K562 (cell line): Measurements from ENCODE around the gene TOMM40L. TPM values are rescaled to one million over a fixed set of nuclear protein-coding genes. Genes with fewer than 3 reads are reported as not detected.
A peak's percentile ranks its signal among the peaks of the same experiment; 100 is the strongest.

Experiments
- ATAC-seq: fragments of 200-7000 bp; cut with Tn5 transposase; 3 replicates; pipeline ENCODE4 v1.9.1; 2020; ENCODE audit warnings: moderate library complexity
- BruUV-seq: library from RNA; stranded (reverse); fragments of 400-500 nt; replicated peaks from 2 replicates; lab custom pipeline; 2021; lab: Mats Ljungman, UMichigan
- CTCF ChIA-PET: fragments of 300-600 bp; formaldehyde crosslinking; extraction: SDS; loops from one replicate; lab custom pipeline; 2021; ENCODE audit warnings: low intra/inter-chr PET ratio; lab: Yijun Ruan, JAX
- POLR2A ChIA-PET: fragments of 300-600, 350-650 bp; sonication (Branson Sonifier 250); formaldehyde crosslinking; extraction: SDS; loops from one replicate; lab custom pipeline; 2021; ENCODE audit warnings: antibody characterized with exemption, inconsistent platforms; lab: Yijun Ruan, JAX
- DNase-seq, 4 experiments: peaks; one replicate each; pipeline versions ENCODE4 v3.0.0 to v3.0.0-alpha.2; 2011 to 2018; ENCODE audit warnings: low spot score in 3 of 4, mixed read lengths in 3 of 4; ENCODE audit errors: extremely low read depth in 1 of 4
- FAIRE-seq: peaks from 2 replicates; lab custom pipeline; 2011; peaks lifted over from hg19 to GRCh38; lab: Jason Lieb, UNC
- H2AFZ ChIP-seq: 2 replicates; pipeline ENCODE4 v1.6.0; 2011; ENCODE audit warnings: low read depth, low read length, control low read depth, inconsistent platforms
- H3K27ac ChIP-seq: fragments of 200-600 bp; 3 replicates; pipeline ENCODE4 v1.8.0; 2011; ENCODE audit warnings: low read depth, mild to moderate bottlenecking, control low read depth, inconsistent platforms, low read length, moderate library complexity, mixed read lengths; ENCODE audit errors: extremely low read depth
- H3K27me3 ChIP-seq, 2 experiments: fragments of 300-600 bp in 1 of 2; 2 replicates in 1 of 2; 3 replicates in 1 of 2; pipeline versions ENCODE4 v1.6.0 to v1.8.0; 2011; ENCODE audit warnings: inconsistent platforms in 2 of 2, low read length in 2 of 2, mild to moderate bottlenecking in 1 of 2, mixed read lengths in 1 of 2, moderate library complexity in 1 of 2; ENCODE audit not compliant: control insufficient read depth in 2 of 2, insufficient read depth in 2 of 2
- H3K36me3 ChIP-seq: fragments of 300-600 bp; 3 replicates; pipeline ENCODE4 v1.8.0; 2011; ENCODE audit warnings: mild to moderate bottlenecking, low read length, inconsistent platforms; ENCODE audit not compliant: control insufficient read depth, insufficient read depth
- H3K4me1 ChIP-seq, 2 experiments: fragments of 200-600 bp in 1 of 2; replicated peaks in 1 of 2; 2 replicates in 1 of 2; 3 replicates in 1 of 2; pipeline versions ENCODE4 v1.5.1 to v1.8.0; 2011; ENCODE audit warnings: inconsistent platforms in 2 of 2, low read length in 2 of 2, mild to moderate bottlenecking in 1 of 2, mixed read lengths in 1 of 2, moderate library complexity in 1 of 2; ENCODE audit not compliant: control insufficient read depth in 2 of 2, insufficient read depth in 2 of 2
- H3K4me2 ChIP-seq: 2 replicates; pipeline ENCODE4 v1.6.1; 2011; ENCODE audit warnings: low read length, control low read depth, inconsistent platforms, mixed read lengths; ENCODE audit not compliant: insufficient read depth
- H3K4me3 ChIP-seq: fragments of 200-600 bp; sonication (generic), shearing (Covaris generic); 2 replicates; pipeline ENCODE4 v1.5.1; 2016; ENCODE audit warnings: control low read depth, inconsistent platforms
- H3K79me2 ChIP-seq: fragments of 200-600 bp; 3 replicates; pipeline ENCODE4 v1.8.0; 2011; ENCODE audit warnings: low read length, inconsistent platforms; ENCODE audit not compliant: control insufficient read depth, insufficient read depth
- H3K9ac ChIP-seq, 2 experiments: 2 replicates each; pipeline versions ENCODE4 v1.6.0 to v1.6.1; 2011; ENCODE audit warnings: low read depth in 2 of 2, low read length in 2 of 2, control low read depth in 1 of 2, inconsistent platforms in 1 of 2, mild to moderate bottlenecking in 1 of 2, mixed read lengths in 1 of 2; ENCODE audit not compliant: insufficient read depth in 1 of 2
- H3K9me1 ChIP-seq: one replicate; pipeline ENCODE4 v1.6.0; 2011; ENCODE audit warnings: inconsistent platforms, mild to moderate bottlenecking, low read length, moderate library complexity; ENCODE audit not compliant: control insufficient read depth, insufficient read depth
- H3K9me3 ChIP-seq: replicated peaks from 2 replicates; pipeline ENCODE4 v1.5.1; 2011; ENCODE audit warnings: low read depth, low read length, inconsistent platforms; ENCODE audit not compliant: control insufficient read depth, insufficient read depth
- H4K20me1 ChIP-seq: replicated peaks from 2 replicates; pipeline ENCODE4 v1.6.1; 2011; ENCODE audit warnings: low read length, inconsistent platforms, mixed read lengths; ENCODE audit not compliant: control insufficient read depth, insufficient read depth
- CBFB ChIP-seq: sonication (generic); formaldehyde crosslinking; IDR thresholded peaks from 2 replicates; pipeline ENCODE4 v1.4.0; 2020; ENCODE audit warnings: mild to moderate bottlenecking, missing genetic modification reagents
- HSF4 ChIP-seq: fragments of 250-450 bp; sonication (Bioruptor Pico); IDR thresholded peaks from 2 replicates; pipeline ENCODE4 v2.1.2; 2022; ENCODE audit warnings: mild to moderate bottlenecking, moderate library complexity, borderline replicate concordance
- NUFIP1 ChIP-seq: fragments of 450-650 bp; IDR thresholded peaks from 2 replicates; pipeline ENCODE4 v1.6.1; 2018; ENCODE audit not compliant: partially characterized antibody
- PCBP2 ChIP-seq: fragments of 200-400 bp; formaldehyde crosslinking; IDR thresholded peaks from 2 replicates; pipeline ENCODE4 v1.6.1; 2018; ENCODE audit warnings: low read length, low read depth, mild to moderate bottlenecking, moderate library complexity; ENCODE audit not compliant: poor library complexity, severe bottlenecking
- PHTF2 ChIP-seq: fragments of 250-450 bp; sonication (Bioruptor Pico); IDR thresholded peaks from 2 replicates; pipeline ENCODE4 v1.5.0; 2021; ENCODE audit warnings: mild to moderate bottlenecking
- SIX5 ChIP-seq, 2 experiments: IDR thresholded peaks; 2 replicates each; pipeline ENCODE4 v1.6.1; 2011; ENCODE audit warnings: low read length in 2 of 2, borderline replicate concordance in 1 of 2, low read depth in 1 of 2, mild to moderate bottlenecking in 1 of 2, moderate library complexity in 1 of 2; ENCODE audit not compliant: insufficient read depth in 1 of 2
- SRSF9 ChIP-seq: fragments of 200-400 bp; formaldehyde crosslinking; IDR thresholded peaks from 2 replicates; pipeline ENCODE4 v1.6.1; 2017; ENCODE audit warnings: low read depth, low read length, borderline replicate concordance
- ZBTB26 ChIP-seq: fragments of 450-650 bp; formaldehyde crosslinking; IDR thresholded peaks from 2 replicates; pipeline ENCODE4 v1.4.0; 2022; ENCODE audit warnings: missing genetic modification characterization
- ZNF217 ChIP-seq: sonication (generic); formaldehyde crosslinking; IDR thresholded peaks from 2 replicates; pipeline ENCODE4 v1.8.0; 2022; ENCODE audit warnings: mild to moderate bottlenecking, missing genetic modification reagents
- ZNF780A ChIP-seq: fragments of 250-450 bp; sonication (Bioruptor Pico); IDR thresholded peaks from 2 replicates; pipeline ENCODE4 v1.5.0; 2021; ENCODE audit warnings: mild to moderate bottlenecking
- ZSCAN32 ChIP-seq: fragments of 450-650 bp; formaldehyde crosslinking; IDR thresholded peaks from 2 replicates; pipeline ENCODE4 v1.4.0; 2020; ENCODE audit warnings: mild to moderate bottlenecking, moderate library complexity
- WGBS: fragments of 100-300 bp; shearing (Covaris generic); methylation state at CpG from one replicate; pipeline ENCODE4 v1.1.6; 2016; ENCODE audit warnings: low coverage, mixed read lengths; ENCODE audit not compliant: insufficient coverage; ENCODE audit errors: missing lambda C conversion rate; 5-methylcytosine and 5-hydroxymethylcytosine counted together
- in situ Hi-C: fragments of 300-500 bp; cut with MboI; formaldehyde crosslinking; loops from 4 replicates; pipeline ENCODE4 v1.15.0; 2018; ENCODE audit warnings: inconsistent platforms, mixed read lengths
- intact Hi-C: fragments of 100-400 bp; cut with micrococcal nuclease; formaldehyde crosslinking; loops from 2 replicates; pipeline ENCODE4 v1.14.2; 2022
- polyA plus RNA-seq, 8 experiments: library from polyadenylated mRNA; depleted of rRNA in 4 of 8; stranded (reverse) in 5 of 8; unstranded in 3 of 8; fragments of >200 nt; fragmentation: Nextera tagmentation in 2 of 8; fragmentation: Illumina TruSeq in 1 of 8; extraction: Ambion mirVana in 2 of 8; extraction: Trizol in 1 of 8; gene quantifications; 2 replicates each; pipeline versions ENCODE4 v1.2.1 to v1.2.3, GENCODE V29; 2011 to 2014; ENCODE audit warnings: inconsistent platforms in 1 of 8, missing spikeins in 1 of 8
- total RNA-seq, 7 experiments: library from RNA; depleted of rRNA in 6 of 7; stranded (reverse); fragments of >200 nt in 6 of 7; fragmentation: Illumina TruSeq in 2 of 7; extraction: Trizol in 2 of 7; gene quantifications; 2 replicates each; pipeline versions ENCODE4 v1.2.1 to v1.2.3, GENCODE V29; 2011 to 2021; ENCODE audit warnings: low replicate concordance in 1 of 7
- TF ChIP-seq, protein P1 (sequence below): IDR thresholded peaks from 2 replicates; pipeline ENCODE4 v1.6.1; 2016; ENCODE audit warnings: missing genetic modification characterization, missing compliant biosample characterization
- TF ChIP-seq, protein P2 (sequence below): sonication (generic); formaldehyde crosslinking; IDR thresholded peaks from 2 replicates; pipeline ENCODE4 v1.8.1; 2023; ENCODE audit warnings: missing genetic modification reagents, mild to moderate bottlenecking, borderline replicate concordance

Gene TOMM40L
- total and polyA plus RNA-seq, 9 of the 15 experiments (the other 6 are each of a cell fraction or from before 2014, with no cell fraction given), result 9.6 to 33.6 (median 25.2) TPM

DNA sequence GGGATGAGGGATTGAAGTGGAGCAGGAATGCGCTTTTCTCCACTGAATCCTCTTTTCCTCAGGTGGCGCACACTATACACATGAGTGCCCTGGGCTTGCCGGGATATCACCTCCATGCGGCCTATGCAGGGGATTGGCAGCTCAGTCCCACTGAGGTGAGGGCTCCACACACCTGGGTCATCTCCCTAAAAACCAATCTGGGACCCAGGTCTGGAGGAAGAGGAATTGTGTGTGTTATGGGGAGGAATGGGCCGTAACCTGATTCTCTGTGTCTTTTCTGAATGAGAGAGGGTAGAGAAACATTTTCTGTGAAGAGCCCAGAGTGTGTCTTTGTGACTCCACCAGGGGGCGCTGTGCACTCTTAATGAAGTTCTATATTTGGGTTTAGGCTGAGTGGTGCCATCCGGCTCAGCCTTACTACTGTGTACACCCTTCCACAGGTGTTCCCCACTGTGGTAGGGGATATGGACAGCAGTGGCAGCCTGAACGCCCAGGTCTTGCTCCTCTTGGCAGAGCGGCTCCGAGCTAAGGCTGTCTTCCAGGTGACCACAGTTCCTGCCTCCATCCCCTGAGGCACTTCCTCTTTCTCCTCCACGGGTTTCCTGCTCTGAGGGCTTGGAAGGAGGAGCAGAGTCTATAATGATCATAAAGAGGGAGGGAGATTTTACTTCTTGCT, 1.5 kb downstream of the TOMM40L start:
- DNase-seq, result peak; percentile 68 to 90 (median 71)
- Histone ChIP-seq H3K36me3 (peaks cover 37% of the 10 kb centered on the region), H3K27ac (peak overlapping the region; percentile 79), H4K20me1 (no peaks in the 10 kb centered on the region), H2AFZ (peak overlapping the region; percentile 87), H3K27me3 (no peaks in the 10 kb centered on the region), H3K9me3 (no peaks in the 10 kb centered on the region), H3K9me1 (no peaks in the 10 kb centered on the region), H3K4me3 (peak overlapping the region; percentile 70), H3K4me2 (peak overlapping the region; percentile 97), H3K9ac (peak overlapping the region; percentile 76 to 93), H3K79me2 (peaks cover 19% of the 10 kb centered on the region), H3K4me1 (peaks cover 15 to 16% of the 10 kb centered on the region in 2 experiments; a peak in 3 of 5 replicates)
- 8% methylated on average over 11 of the region's 11 CpGs for WGBS
- peak; percentile 71 for ATAC-seq
- peak; percentile 95 for FAIRE-seq
- POLR2A ChIA-PET, result interaction anchor here (0.6 to 2.1 kb wide), 3 partner anchors 19 to 122 kb away, joined by 3 to 7 read pairs (median 3); partner anchors contain the start of gene SDHC
- CTCF ChIA-PET, result interaction anchor here (0.6 to 1.6 kb wide), 8 partner anchors 35 to 156 kb away, joined by 3 to 7 read pairs (median 4); partner anchors contain the start of gene CFAP126
- BruUV-seq, result no TSS peak
- in situ Hi-C loops, result loop anchor here (5.0 kb wide), 1 partner anchor 155 kb away; no protein-coding TSS in a partner anchor
- intact Hi-C loops, result loop anchor here (2.0 to 5.0 kb wide), 4 partner anchors 63 to 155 kb away; partner anchors contain the start of gene CFAP126
- TF ChIP-seq CBFB (CRISPR knock-in tag), result no peak
- TF ChIP-seq, protein P1, sequence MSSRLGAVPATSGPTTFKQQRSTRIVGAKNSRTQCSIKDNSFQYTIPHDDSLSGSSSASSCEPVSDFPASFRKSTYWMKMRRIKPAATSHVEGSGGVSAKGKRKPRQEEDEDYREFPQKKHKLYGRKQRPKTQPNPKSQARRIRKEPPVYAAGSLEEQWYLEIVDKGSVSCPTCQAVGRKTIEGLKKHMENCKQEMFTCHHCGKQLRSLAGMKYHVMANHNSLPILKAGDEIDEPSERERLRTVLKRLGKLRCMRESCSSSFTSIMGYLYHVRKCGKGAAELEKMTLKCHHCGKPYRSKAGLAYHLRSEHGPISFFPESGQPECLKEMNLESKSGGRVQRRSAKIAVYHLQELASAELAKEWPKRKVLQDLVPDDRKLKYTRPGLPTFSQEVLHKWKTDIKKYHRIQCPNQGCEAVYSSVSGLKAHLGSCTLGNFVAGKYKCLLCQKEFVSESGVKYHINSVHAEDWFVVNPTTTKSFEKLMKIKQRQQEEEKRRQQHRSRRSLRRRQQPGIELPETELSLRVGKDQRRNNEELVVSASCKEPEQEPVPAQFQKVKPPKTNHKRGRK (tag), result no peak
- no peak for TF ChIP-seq SRSF9
- TF ChIP-seq ZSCAN32, result no peak
- no peak for TF ChIP-seq SIX5 (IDR thresholded peaks at IDR 0.05; ENCODE audit: borderline replicate concordance in 1 of 2, insufficient read depth in 1 of 2, low read depth in 1 of 2, low read length in 2 of 2)
- no peak for TF ChIP-seq HSF4 (CRISPR knock-in tag)
- TF ChIP-seq ZNF217 (CRISPR knock-in tag), result no peak
- no peak for TF ChIP-seq NUFIP1
- TF ChIP-seq PHTF2 (CRISPR knock-in tag), result no peak
- no peak for TF ChIP-seq PCBP2
- TF ChIP-seq ZNF780A, result no peak
- TF ChIP-seq, protein P2, sequence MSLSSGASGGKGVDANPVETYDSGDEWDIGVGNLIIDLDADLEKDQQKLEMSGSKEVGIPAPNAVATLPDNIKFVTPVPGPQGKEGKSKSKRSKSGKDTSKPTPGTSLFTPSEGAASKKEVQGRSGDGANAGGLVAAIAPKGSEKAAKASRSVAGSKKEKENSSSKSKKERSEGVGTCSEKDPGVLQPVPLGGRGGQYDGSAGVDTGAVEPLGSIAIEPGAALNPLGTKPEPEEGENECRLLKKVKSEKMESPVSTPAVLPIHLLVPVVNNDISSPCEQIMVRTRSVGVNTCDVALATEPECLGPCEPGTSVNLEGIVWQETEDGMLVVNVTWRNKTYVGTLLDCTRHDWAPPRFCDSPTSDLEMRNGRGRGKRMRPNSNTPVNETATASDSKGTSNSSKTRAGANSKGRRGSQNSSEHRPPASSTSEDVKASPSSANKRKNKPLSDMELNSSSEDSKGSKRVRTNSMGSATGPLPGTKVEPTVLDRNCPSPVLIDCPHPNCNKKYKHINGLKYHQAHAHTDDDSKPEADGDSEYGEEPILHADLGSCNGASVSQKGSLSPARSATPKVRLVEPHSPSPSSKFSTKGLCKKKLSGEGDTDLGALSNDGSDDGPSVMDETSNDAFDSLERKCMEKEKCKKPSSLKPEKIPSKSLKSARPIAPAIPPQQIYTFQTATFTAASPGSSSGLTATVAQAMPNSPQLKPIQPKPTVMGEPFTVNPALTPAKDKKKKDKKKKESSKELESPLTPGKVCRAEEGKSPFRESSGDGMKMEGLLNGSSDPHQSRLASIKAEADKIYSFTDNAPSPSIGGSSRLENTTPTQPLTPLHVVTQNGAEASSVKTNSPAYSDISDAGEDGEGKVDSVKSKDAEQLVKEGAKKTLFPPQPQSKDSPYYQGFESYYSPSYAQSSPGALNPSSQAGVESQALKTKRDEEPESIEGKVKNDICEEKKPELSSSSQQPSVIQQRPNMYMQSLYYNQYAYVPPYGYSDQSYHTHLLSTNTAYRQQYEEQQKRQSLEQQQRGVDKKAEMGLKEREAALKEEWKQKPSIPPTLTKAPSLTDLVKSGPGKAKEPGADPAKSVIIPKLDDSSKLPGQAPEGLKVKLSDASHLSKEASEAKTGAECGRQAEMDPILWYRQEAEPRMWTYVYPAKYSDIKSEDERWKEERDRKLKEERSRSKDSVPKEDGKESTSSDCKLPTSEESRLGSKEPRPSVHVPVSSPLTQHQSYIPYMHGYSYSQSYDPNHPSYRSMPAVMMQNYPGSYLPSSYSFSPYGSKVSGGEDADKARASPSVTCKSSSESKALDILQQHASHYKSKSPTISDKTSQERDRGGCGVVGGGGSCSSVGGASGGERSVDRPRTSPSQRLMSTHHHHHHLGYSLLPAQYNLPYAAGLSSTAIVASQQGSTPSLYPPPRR (CRISPR knock-in tag), result no peak
- TF ChIP-seq ZBTB26, result no peak
